AML-193 (cell line): Measurements from ENCODE around the gene JAZF1.
"Not testable (repeated sequence)": the region's sequence is repeated elsewhere in the genome, so short reads cannot be mapped to it uniquely, and the experiment has no call there.

Experiments used
- DNase-seq, 2 experiments: peaks; one replicate each; lab custom pipeline; 2025; lab: John Stamatoyannopoulos, UW

JAZF1 gene

GRCh38 chr7:27940341-27940740 lies 240.3 kb downstream of the JAZF1 start:
- no peak for DNase-seq

DNA sequence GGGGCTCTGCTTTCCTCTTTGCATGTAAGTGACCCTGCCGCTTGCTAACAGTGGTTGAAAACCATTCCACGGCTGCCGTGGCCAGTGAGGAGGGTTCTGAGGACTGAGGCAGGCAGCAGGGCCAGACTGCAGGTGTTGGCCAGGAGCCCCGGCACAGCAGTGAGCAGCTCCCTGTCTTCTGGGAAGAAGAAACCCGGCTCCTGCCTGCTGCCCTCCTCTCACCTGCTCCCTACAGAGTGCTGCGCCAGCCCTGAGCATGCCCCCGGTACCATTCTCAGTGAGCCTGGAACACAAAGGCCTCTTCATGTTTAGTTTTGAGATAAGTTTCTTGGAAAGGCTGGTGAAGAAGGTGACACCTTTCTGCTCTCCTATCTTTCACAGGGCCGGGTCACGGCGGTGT lies 240.7 kb downstream of the JAZF1 start:
- no peak for DNase-seq

GRCh38 chr7:27936768-27937102 lies 243.9 kb downstream of the JAZF1 start:
- no peak for DNase-seq

DNA sequence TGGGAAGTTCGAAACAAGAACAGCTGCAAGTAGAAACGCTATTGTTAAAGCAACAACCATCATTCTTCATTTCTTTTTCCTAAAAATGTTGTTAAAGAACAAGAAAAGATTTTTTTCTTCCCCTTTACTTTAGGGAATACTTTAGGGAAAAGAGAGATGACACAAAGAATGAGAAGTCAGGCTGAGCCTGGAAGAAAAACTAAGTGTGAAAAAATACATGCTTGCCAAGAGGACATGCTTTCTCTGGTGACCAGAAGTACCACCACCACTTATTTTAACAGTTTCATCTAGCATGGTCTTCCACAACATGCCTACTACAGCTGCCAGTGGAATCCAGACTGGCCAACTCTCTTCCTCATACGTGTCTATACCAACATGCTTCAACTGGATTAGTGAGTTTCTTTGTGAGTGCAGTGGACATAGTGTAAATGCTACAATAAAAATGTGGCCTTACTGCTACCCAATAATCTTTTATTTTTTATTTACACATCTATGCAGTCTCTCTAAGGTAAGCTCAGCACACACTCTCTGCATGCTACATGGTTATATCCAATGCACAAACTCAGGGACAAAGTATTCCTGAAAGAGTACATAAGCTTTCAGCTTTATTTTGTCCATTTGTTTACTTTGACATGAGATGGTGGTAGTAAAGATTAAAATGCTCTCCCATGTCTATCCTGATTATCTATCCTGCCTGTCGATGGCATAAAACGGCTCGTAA lies 244.4 kb downstream of the JAZF1 start:
- no peak for DNase-seq

DNA sequence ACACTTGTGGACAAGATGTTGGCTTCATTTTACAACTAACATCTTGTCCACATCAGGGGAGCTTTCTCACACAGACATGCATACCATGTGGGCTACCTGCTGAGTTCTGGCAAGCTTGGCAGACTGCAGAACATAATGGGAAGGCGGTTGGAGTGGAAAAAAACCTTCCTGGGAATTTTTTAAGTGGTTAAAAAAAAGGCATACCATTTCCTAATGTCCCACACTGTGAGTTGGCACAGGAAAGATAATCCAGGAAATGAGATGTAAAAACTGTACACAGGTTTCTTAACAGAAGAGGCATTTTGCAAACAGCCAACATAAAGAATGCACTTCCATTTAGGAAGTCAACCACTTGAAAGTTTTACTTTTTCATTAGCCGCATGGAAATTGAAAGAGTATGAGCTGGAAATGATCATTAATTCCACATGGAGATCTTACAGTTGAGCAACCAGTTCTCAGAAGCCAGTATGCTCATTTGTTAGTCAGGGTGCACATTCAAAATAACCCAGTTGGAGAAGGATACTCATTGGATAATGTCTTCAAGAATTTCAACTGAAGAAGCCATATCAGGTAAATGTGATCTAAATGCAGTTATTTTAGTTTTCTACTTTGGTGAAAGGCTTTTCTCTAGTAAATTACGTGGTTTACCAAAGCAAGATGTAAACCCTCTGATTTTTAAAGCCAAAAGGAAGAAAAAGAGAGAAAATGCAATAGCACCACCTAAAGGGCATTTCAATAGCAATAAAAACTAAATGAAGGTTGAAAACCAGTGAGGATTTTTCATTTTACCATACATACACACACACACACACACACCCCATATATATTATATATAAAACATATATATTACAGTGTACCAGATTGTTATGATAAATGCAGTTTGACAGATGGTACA lies 246.7 kb downstream of the JAZF1 start:
- peak in 1 of 2 experiments; percentile 9 for DNase-seq

GRCh38 chr7:27930910-27931476 lies 249.6 kb downstream of the JAZF1 start:
- no peak for DNase-seq

DNA sequence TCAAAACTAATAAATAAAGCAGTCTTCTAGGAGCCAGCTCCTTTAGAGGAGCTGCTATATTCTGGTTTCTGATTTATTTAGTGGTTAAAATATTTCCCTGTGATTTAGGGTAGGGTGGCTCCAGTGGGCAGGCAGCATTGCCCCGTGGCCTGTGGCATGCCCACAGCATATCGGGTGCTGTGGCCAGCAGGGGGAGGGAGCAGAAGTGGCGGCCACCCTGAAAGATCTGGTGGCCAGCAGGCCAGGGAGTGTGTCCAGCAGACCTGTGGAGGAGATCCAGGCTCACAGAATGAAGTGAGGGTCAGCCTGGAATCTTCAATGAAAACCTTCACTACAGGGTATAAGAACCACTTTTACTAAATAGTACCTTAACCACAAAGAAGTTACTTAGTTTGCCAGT lies 251.5 kb downstream of the JAZF1 start:
- no peak for DNase-seq

GRCh38 chr7:27928001-27928400 lies 252.6 kb downstream of the JAZF1 start:
- DNase-seq, result no peak

- DNase-seq, result no peak
Observed at GRCh38 chr7:27925573-27926201, 254.9 kb downstream of the JAZF1 start.

DNA sequence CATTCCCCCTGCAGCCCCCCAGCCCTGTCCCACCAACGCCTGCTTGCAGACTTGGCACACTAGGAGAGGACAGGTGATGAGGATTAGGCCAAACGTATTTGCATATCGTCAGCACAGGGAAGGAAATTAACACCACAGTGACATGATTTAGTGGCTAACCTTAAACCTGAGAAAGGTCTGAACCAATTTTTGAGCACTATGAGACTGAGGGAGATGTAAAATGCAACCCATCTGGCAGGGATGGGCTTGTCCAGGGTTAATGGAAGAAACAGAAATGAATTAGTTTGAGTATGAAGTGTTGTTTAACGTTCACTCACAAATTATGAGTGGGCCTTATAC lies 257.0 kb downstream of the JAZF1 start:
- DNase-seq, result no peak

- DNase-seq, result no peak
Observed at GRCh38 chr7:27922907-27923641, 257.5 kb downstream of the JAZF1 start.

GRCh38 chr7:27922389-27922788 lies 258.2 kb downstream of the JAZF1 start:
- not testable (repeated sequence) for DNase-seq

DNA sequence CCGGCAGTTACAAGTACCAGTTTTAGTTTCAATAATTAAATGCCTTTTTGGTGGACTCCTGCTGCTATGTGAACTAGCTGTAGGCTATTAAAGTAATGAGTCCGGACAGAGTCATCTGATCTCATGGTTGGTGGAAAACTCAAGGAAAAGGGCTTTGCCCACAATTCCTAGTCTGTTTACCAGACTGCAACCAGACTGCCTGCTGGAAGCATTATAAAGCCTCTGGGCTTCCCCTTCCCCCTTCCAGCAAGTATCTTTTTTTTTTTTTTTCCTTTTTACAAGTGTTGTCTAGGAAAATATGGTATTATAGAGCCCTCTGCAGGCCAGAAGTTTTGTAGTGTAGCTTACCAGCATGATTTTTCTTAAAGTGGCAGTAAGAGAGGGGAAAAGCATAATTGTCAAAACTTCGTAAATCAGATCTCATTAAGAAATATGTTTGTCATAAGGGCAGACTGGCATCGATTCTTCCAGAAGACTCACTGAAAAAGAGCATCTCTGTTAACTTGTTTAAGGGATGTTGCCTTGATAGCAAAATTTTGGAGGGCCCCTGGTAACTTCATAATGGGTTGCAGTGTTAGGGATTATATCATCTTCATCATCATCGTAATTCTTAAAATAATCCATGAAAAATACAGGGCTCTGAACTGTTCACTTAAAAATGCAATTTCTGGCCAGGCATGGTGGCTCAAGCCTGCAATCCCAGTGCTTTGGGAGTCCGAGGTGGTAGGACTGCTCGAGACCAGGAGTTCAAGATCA lies 259.3 kb downstream of the JAZF1 start:
- DNase-seq, result peak; percentile 55 to 71

DNA sequence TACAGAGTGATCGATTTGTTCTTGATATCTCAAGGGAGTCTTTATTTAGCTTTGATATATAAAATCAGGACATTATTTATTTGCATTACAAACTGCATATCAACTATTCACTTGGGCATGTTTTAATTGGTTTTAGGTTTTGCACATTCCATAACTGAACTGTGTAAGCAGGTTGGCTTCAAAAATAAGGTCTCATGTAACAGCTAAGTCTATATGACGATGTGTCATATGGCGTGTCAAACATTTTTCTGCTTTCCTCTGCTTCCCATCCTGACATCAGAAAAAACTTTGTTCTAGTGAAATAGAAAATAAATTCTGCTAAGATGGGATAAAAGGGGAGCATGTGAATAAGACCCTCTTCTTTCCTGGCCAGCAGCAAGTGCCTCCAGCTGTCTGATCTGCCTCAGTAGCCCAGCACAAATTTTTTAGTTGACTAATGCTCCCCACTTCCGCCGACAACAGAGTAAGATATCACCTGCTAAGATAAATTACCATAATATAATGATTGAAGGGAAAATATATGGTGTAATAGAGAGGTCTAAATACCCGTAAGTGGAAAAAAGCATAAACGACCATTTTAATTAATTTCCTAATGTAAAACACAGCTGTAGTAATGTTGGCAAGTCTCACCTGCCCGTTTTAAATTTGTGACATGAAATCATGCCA lies 260.2 kb downstream of the JAZF1 start:
- DNase-seq, result no peak

- no peak for DNase-seq
Observed at GRCh38 chr7:27918503-27918902, 262.1 kb downstream of the JAZF1 start.

- DNase-seq, result no peak
Observed at GRCh38 chr7:27917774-27918314, 262.8 kb downstream of the JAZF1 start.

DNA sequence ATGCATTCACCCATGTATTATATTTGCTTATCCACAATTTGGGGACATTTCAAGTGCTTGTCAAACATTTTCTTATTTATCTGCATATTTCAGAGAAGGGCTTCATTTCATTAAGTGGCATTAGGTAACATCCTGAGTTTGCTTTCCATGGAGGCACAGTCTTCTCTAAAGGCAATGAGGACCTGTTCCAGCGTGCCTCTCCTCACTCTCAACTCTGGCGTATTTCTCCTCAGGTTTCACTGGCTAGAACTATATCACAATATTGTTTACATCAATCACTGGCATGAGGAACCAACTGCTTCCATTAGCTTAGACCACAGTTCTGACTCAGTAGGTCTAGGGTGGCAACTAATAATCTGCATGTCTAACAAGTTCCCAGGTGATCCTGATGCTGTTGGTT lies 263.5 kb downstream of the JAZF1 start:
- no peak for DNase-seq

DNA sequence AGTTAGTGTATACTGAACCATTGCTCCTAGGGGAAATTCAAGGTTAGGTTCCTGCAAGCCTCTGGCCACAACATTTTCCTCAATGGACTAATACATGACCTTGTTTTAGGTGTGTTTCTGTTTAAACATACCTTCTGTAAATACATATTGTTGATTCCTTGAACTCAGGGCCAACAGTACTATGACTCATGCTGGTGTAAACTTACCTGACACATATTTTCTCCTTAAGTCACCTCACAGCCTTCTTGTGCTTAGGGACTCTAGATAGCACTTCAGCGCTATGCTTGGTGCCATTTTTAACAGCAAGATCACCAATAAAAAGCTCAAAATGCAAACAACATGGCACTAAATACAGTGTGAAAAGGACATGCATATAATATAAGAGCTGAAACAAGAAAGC lies 264.2 kb downstream of the JAZF1 start:
- no peak for DNase-seq

- DNase-seq, result no peak
Observed at GRCh38 chr7:27914409-27914808, 266.2 kb downstream of the JAZF1 start.

DNA sequence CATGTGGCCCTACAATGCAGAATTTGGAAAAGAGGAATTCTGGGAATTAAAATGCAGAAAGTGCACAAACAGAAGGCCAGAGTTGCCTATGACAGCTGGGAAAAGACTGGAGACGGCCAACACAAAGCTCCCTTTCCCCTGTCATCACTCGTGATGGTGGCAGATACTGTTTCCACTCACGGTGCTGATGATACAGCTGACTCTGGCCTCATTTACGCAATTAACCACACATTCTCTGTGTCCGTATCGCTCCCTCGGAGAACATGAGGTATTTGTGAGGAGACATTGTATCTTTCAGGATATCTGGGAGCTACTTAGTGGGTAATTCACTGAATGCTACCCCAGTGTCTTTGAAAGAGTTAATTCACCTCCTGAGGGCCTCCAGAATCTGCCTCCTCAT lies 267.8 kb downstream of the JAZF1 start:
- no peak for DNase-seq
